HG02884 (cell line): ENCODE results near the gene KIF5A.
A peak's percentile ranks its signal among the peaks of the same experiment; 100 is the strongest.

Source experiments
- ATAC-seq: cut with Tn5 transposase; IDR thresholded peaks from one replicate; pipeline ENCODE4 v1.9.1; 2021; ENCODE audit warnings: mild to moderate bottlenecking, moderate library complexity; ENCODE audit not compliant: unreplicated experiment

KIF5A gene

DNA sequence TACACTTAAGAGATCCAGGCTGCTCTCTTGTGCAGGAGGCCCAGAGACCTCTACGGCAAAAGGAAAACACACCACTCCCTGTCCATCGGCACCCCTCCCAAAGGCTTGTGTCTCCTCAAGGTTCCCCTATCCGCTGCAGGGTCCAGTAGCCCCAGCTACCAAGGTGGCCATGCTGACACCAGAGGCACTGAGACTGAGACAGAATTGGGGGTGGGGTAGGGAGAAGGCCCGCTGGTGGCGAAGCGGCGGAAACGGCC lies 30.1 kb upstream of the KIF5A start:
- peak; percentile 5 for ATAC-seq

DNA sequence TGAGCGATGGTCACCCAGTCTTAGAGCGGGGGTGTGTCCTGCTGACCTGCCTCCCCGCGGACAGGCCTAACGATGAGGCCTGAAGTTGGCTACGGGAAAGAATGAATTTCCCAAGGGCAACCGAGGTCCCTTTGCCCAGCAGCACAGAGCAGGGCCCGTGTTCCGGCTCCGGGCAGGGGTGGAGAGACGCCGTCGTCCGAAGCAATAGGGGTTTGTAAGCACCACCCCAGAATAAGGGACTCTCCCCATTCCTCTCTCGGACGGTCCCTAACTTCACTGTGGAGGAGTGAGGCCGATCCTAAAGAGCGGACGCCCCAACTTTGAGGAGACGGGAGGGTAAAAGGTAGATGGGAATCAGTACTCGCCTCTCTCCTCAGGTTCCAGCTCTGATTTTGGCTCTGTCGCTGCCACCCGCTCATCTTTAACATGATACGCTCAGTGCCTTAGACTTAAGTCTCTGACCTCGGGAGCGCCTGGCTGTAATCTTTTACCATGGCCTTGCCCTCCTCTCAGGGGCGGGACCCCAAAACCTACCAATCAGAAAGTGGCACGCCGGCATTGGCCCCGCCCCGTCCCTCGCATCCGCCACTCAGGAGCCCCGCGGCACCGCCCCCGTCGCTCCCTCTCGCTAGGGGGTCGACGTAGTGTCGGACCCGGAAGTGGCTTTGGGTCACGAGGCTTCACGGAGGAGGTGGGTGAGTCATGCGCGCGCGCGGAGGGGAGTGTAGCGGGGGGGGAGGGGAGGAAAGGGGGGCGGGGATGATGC lies 29.6 kb upstream of the KIF5A start, which contains the start of gene DDIT3:
Gene DDIT3 (minus strand): TSS at position 462 of the 766 bp plus-strand sequence. CDS start 3,108 bp downstream, outside the sequence.
- ATAC-seq = peak; percentile 67

DNA sequence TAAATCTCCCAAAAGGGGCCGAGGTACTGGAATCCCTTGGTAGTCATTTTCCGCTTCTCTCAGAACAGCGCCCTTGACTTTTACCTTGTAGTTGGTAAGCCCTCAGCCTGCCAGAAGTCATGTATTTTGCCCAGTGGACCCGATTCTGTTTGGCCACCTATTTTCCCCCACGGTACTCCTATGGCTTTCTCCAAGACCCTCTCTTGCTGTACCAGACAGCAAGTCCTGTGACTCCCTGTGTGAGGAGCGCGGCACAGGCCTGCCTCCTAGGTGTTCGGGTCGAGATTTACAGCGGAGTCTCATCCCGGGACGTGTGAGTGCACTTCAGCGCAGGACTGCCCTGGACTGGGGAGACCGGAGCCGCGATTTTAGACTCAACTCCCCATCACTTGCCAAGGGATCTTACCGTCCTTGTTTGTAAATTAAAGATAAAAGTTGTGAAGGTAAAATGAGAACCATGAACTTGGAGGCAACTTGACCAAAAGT lies 28.3 kb upstream of the KIF5A start:
- ATAC-seq = no peak

DNA sequence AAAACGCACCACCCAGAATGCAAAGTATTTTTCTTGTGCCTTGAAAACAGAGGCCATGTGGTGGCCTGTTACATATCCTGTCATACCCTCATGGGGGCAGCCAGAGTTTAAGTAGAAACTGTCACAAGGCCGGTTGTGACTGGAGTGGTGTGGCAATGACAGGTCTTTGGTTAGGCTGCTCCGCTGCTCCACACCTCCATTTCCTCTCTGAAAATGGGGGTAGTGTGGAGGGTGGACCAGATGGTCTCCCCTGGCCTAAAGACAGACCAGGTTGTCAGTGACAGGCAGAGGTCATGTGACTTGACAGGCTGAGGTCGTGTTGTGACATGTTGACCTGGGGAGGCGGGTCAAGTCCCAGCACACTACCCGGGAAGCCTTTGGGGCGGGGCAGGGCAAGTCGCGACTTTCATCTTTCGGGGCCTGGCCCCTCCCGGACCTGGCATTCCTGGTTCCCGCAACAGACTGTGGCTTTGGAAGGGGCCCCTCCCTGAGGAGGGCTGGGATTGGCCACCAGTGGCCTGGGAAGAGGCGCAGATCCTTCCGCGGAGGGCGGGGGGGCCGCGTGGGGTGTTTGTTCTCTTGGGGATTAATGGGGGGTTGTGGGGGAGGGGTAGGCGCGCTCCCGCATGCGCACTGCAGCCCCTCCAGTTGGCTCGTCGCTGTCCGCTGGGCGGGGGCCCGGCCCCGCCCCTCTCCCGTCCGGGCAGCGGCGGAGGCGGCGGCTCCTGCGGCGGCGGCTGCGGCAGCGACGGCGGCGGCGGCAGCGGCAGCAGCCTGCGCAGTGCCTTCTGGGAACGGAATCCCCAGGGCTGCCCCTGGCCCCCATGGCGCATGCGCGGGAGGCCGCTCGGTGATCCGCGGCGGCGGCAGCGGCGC lies 27.6 kb upstream of the KIF5A start, which contains the start of gene MBD6:
Gene MBD6 (plus strand): TSS at position 814 of the 876 bp plus-strand sequence. CDS start 1,480 bp downstream, outside the sequence.
- ATAC-seq = peak; percentile 30

DNA sequence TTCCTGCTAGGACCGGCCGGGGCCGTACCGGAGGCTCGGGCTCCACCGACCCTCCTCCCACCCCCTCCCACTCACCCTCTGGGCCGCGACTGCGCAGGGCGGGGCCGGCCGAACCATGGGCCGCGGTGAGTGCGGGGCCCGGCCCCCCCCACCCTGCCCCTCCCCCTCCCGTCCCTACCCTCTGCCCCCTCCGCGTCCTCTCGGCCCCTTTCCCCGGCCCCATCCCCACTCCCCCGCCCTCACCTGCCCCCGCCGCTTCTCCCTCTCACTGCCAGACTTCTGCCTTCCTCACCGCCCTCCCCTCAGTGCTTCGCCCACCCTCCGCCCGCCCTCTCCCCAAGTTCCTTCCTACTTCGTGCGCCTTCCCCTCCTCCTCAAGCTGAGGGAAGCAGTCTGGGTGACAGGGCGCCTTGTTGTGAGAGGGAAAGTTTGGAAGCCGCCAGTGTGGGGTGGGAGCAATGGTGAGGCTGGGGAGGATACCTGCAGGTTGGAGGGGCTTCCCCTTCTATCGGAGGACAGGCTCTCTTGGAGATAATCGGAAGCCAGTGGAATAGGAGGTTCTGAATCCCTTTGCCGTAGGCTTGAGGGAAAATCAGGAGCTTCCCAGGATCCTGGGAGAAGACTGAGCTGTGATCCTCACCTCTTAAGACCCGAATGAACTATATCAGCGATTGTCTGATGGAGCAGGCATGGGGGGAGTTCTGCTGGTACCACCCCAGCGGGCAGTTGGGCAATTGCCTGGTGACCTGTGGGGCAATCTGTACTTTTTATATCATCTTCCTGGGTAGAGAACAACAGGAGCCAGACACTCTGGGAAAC lies 26.7 kb upstream of the KIF5A start:
- ATAC-seq = no peak

DNA sequence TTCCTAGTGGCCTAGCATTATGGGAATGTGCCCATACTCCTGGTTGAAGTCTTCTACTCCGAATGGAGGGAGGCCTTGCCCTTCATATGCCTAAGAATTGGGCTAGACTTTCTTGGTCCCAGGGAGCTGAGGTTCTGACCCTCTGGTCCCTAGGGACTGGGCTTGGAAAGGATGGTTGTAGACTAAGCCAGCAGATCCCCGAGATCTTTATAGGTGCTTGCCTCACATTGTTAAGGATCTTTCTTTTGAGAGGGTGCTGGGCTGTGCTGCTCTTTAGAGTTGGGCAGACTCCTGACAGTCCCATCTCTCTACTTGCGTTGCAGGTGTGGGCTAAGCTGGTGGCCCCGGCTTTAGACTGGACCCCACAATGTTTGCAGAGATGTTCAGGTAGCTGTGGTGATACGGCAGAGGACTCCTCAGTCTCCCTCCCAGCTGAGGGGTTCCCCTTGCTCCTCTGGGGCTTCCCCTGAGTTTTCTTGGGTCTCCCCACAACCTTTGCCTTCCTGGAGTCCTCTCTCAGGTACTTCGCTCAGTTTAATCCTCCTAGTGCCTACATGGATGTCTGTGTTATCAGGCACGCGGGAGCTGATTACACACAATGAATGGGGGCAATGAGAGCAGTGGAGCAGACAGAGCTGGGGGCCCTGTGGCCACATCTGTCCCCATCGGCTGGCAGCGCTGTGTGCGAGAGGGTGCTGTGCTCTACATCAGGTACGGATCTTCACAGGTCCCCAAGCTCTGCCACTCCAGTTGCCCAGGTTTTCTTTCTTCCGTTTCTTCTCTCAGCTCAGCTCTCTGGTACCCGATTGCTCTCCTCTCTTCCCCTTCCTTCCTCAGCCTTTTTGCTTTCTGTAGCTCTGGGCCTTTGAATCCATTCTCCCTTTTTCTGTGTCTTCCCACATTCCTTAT lies 25.9 kb upstream of the KIF5A start:
- no peak for ATAC-seq

DNA sequence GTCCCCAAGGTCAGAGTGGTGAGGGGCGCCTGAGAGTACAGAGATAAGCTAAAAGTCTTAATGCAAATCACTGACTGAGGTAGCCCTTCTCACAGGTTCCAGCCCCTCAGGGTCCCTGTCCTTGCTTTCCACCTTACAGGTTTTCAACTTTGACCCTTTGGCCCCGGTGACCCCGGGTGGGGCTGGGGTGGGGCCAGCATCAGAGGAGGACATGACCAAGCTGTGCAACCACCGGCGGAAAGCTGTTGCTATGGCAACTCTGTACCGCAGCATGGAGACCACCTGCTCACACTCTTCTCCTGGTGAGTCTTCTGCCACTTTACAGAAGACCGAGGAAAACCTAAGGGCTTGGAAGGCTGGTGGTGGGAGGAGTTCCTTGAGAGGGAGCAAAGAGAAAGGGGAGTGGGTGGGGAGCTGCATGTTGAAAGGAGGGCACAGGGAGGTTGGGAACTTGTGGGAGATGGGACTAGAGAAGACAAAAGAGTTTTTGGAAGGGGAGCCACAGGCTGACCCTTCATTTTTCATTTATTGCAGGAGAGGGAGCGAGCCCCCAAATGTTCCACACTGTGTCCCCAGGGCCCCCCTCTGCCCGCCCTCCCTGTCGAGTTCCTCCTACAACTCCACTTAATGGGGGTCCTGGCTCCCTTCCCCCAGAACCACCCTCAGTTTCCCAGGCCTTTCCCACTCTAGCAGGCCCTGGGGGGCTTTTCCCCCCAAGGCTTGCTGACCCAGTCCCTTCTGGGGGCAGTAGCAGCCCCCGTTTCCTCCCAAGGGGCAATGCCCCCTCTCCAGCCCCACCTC lies 24.8 kb upstream of the KIF5A start:
- ATAC-seq = no peak

DNA sequence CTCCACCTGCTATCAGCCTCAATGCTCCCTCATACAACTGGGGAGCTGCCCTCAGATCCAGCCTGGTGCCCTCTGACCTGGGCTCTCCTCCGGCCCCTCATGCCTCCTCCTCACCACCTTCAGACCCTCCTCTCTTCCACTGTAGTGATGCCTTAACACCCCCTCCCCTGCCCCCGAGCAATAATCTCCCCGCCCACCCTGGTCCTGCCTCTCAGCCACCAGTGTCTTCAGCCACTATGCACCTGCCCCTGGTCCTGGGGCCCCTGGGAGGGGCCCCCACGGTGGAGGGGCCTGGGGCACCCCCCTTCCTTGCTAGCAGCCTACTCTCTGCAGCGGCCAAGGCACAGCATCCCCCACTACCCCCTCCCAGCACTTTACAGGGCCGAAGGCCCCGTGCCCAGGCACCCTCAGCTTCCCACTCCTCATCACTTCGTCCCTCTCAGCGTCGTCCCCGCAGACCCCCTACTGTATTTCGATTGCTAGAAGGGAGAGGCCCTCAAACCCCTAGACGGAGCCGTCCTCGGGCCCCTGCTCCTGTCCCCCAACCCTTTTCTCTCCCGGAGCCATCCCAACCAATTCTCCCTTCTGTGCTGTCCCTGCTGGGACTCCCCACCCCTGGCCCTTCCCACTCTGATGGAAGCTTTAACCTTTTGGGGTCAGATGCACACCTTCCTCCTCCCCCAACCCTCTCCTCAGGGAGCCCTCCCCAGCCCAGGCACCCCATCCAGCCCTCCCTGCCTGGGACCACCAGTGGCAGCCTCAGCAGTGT lies 24.0 kb upstream of the KIF5A start:
- no peak for ATAC-seq

DNA sequence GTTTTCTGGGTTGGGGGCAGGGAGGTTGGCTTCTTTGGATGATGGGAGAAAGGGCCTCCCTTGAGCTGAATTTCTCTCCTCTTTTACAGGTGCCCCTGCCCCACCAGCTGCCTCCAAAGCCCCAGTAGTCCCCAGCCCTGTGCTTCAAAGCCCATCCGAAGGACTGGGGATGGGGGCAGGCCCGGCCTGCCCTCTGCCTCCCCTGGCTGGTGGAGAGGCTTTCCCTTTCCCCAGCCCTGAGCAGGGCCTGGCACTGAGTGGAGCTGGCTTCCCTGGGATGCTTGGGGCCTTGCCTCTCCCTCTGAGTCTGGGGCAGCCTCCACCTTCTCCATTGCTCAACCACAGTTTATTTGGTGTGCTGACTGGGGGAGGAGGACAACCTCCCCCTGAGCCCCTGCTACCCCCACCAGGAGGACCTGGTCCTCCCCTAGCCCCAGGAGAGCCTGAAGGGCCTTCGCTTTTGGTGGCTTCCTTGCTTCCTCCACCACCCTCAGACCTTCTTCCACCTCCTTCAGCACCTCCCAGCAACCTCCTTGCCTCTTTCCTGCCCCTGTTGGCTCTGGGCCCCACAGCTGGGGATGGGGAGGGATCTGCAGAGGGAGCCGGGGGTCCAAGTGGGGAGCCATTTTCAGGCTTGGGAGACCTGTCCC lies 23.2 kb upstream of the KIF5A start:
- ATAC-seq = no peak

DNA sequence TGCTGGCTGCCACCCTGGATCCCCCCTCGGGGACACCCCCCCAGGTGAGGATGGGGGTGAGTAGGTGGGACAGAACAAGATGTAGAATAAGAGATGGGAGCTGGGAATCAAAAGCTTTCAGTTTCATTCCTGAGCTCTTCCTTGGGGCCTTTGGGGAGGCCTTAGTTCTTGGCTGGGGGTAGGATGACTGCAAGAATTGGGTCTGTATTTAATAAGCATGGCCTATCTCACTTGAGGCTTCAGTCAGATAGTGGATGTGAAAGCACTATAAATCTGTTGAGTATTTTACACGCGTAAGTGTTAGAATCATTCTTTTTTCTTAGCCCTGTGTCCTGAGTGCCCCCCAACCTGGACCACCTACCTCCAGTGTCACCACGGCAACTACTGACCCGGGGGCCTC lies 22.7 kb upstream of the KIF5A start:
- ATAC-seq = no peak

DNA sequence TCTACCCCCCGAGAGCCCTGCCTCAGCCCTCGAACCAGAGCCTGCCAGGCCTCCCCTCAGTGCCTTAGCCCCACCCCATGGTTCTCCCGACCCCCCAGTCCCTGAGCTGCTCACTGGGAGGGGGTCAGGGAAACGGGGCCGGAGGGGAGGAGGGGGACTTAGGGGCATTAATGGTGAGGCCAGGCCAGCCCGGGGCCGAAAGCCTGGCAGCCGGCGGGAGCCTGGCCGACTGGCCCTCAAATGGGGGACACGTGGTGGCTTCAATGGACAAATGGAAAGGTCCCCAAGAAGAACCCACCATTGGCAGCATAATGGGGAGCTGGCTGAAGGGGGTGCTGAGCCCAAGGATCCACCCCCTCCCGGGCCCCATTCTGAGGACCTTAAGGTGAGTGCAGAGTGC lies 21.7 kb upstream of the KIF5A start:
- ATAC-seq = no peak

DNA sequence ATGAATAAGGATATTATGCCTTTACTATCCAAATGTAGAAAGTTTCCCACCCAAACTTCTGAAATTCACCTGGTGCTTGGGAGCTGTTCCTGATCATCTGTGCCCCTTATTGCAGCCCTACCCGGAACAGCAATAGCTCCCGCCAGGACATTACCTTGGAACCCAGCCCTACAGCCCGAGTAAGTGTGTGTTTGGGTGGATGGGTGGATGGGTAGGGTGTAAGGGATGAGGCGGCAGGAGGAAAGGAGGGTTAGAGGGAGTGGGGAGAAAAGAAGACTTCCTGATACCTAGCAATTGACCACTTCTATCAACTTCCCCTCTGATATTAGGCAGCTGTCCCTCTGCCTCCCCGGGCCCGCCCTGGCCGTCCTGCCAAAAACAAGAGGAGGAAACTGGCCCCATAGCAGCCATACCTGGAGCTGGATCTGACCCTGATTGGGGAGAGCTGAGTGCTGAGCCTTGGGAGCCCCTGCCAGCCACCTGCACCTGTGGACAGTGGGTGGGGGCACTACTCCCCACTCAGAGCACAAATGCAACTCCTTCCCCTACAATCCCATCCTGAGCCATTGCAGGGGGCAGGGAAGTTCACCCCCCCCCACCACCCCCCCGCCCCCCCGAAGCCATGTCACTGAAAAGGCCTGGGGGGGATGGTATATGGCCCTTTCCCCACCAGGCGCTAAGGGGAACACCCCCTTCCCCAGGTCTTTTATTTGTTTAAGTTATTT lies 20.9 kb upstream of the KIF5A start:
- ATAC-seq = no peak

DNA sequence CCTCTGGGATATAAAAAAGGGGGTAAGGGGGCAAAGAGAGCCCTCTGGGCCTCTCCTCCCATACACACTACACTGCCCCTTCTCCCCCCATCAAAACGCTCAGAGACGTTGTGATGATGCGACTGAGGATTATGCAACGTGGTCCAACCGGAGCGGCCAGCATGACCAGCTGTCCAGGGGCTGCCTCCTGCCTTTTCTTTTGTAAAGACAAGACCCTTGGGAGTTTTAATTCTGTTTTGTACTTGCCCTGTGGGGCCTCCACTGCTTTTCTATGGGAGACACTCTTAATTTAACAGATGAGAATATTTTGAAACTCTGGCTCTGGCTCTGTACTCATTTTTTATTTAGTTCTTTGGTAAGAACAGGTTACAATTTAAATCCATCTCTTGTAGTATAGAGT lies 20.0 kb upstream of the KIF5A start:
- ATAC-seq = no peak

DNA sequence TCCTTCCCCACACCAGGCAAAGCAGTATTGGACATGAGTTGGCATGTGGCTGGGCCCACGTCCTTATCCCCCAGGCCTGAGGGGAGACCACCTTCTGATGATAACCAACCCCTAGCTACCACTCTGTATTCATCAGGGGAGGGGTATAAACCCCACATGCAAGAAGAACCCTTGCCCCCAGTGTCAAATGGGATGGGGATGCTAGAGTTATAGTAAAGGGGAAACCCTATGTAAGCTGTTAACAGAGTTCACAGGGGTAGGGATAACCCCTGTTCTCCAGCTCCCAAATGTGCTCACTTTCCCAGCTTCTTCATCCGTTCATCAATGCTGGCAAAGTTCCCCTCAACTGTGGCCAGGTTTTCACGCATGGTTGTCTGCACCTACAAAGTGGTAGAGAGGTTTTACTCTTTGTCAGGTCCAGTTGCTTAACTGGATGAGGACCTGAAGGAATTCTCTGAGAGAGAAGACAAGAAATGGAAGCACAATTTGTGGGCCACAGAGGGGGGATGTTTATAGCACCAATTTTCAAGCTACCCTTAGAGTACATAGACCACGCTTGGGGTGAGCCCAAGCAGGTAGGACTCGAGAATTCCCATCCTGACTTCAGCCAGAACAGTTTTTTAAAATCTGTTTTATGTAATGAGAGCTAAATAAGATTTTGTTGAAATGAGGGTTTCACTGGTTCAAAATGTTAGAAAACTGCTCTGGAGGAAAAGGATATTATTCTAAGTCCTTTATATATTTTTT lies 19.3 kb upstream of the KIF5A start:
- no peak for ATAC-seq

DNA sequence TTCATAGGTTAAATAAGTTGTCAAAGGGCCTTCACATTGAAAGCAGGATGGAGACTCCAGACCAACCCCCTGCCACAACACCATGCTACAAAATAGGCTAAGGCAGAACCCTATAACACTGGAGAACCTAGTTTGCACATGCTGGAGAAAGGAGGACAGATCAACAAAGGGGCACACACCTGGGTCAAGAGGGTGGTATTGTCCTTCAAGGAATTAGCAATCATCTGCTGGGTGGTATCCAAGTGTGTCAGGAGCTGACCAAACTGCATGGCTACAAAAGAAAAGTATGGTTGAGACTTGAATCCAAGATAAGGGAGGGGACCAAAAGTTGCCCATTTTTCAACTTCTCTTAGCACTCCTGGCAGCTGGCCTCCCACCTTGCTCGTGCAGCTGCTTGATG lies 18.0 kb upstream of the KIF5A start:
- ATAC-seq = no peak

DNA sequence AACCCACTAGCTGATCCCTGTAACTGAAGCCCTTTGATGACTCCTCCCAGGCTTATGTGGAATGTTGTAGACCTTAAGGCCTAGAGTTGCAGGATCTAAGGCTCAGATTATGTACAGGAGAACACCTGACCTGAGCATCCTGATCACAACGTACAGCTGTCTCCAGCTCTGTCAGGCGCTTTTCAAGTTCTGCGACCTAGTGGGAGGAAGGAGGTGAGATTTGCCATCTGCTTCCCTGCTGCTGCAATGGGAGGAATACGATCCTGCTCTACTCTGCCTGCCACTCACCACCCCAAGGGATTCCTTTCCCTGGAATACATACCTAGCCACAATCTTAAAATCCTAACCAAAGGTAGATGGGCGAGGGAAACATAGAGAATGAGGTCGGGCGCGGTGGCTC lies 16.7 kb upstream of the KIF5A start:
- ATAC-seq = no peak

DNA sequence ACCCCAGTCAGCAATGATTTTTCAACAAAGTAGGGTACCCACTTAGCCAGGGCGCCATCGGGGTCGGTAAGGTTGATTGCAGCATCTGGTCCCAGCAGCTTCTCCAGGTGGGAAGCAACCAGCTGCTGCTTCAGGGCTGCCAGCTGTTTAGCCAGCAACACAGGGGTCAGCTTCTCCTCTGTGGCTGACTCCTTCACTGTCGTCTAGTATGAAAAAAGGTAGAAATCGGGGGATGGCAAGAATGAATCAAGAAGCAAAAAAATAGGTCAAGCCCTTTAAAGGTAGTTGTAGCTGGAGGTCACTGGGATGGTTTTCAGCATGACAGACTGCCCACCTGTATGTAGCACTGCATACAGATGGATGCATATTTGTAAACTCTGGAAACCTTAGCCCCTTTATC lies 15.6 kb upstream of the KIF5A start:
- ATAC-seq = no peak
